AG04450 (cell line): ENCODE measurements around the gene ZNF219. TPM values are rescaled to one million over a fixed set of nuclear protein-coding genes. Genes with fewer than 3 reads are reported as not detected.

Source experiments
- CTCF ChIA-PET: fragments of 300-600, 350-600 bp; formaldehyde crosslinking; extraction: SDS; loops from one replicate; lab custom pipeline; 2022; ENCODE audit warnings: antibody characterized with exemption, inconsistent platforms; lab: Charles Lee
- POLR2A ChIA-PET: fragments of 350-600 bp; formaldehyde crosslinking; extraction: SDS; loops from one replicate; lab custom pipeline; 2021; ENCODE audit warnings: antibody characterized with exemption, inconsistent platforms; lab: Yijun Ruan, JAX
- DNase-seq: peaks from one replicate; pipeline ENCODE4 v3.0.0-alpha.2; 2011; ENCODE audit warnings: low read depth, low spot score
- H3K27ac ChIP-seq: one replicate; pipeline ENCODE4 v1.5.1; 2012; ENCODE audit warnings: low read depth, low read length, control low read depth
- H3K27me3 ChIP-seq: one replicate; pipeline ENCODE4 v1.6.0; 2012; ENCODE audit warnings: low read length; ENCODE audit not compliant: control insufficient read depth, insufficient read depth
- H3K4me3 ChIP-seq: 2 replicates; pipeline ENCODE4 v1.5.1; 2011; ENCODE audit warnings: mild to moderate bottlenecking, low read depth, low read length, control low read depth
- H3K9me3 ChIP-seq: 2 replicates; pipeline ENCODE4 v1.5.1; 2012; ENCODE audit warnings: low read length; ENCODE audit not compliant: control insufficient read depth, insufficient read depth
- polyA plus RNA-seq: library from polyadenylated mRNA; depleted of rRNA; stranded (reverse); fragments of >200 nt; gene quantifications from 2 replicates; pipeline ENCODE4 v1.2.3, GENCODE V29; 2011
- TF ChIP-seq, protein P1 (sequence below): IDR thresholded peaks from 2 replicates; pipeline ENCODE4 v1.5.1; 2011; ENCODE audit warnings: low read depth, low read length, control low read depth, inconsistent platforms

The ZNF219 gene
- polyA plus RNA-seq, 1 experiment, result 3.9 TPM

DNA sequence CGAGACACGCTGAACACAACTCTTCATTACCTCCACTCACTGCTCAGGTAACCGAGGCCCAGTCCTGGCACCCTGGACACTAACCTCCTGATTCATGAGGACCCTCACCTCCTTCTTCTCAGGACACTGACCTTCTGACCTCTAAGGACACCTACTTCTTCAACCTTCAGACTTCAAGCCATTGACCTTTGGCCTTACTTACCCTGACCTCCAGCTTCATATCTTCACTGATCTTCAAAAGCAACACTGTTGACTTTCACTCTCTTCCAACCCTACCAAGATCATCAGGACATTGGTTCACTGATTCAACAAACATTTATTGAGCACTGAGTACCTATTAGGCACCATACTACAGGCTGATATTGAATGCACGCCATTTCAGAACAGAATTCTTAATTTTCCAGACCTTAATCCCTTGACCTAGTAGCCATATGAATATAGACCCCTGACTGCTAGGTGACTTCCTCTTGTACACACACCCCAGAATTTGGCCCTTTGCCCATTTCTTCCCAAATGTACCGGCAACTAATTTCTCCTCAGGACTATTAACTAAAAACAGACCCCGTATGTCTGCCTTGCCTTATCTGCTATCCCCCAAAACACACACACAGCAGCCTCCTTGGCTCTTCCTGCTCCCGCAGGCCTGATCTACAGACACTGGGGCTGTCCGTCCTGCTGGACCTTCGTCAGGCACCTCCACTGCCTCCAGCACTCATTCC is 22.6 kb downstream of the ZNF219 start:
- CTCF ChIA-PET, result interaction anchor here (9.0 kb wide), 1 partner anchor 18 kb away, joined by 128 read pairs; no protein-coding TSS in a partner anchor
- TF ChIP-seq, protein P1, sequence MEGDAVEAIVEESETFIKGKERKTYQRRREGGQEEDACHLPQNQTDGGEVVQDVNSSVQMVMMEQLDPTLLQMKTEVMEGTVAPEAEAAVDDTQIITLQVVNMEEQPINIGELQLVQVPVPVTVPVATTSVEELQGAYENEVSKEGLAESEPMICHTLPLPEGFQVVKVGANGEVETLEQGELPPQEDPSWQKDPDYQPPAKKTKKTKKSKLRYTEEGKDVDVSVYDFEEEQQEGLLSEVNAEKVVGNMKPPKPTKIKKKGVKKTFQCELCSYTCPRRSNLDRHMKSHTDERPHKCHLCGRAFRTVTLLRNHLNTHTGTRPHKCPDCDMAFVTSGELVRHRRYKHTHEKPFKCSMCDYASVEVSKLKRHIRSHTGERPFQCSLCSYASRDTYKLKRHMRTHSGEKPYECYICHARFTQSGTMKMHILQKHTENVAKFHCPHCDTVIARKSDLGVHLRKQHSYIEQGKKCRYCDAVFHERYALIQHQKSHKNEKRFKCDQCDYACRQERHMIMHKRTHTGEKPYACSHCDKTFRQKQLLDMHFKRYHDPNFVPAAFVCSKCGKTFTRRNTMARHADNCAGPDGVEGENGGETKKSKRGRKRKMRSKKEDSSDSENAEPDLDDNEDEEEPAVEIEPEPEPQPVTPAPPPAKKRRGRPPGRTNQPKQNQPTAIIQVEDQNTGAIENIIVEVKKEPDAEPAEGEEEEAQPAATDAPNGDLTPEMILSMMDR, result no peak

DNA sequence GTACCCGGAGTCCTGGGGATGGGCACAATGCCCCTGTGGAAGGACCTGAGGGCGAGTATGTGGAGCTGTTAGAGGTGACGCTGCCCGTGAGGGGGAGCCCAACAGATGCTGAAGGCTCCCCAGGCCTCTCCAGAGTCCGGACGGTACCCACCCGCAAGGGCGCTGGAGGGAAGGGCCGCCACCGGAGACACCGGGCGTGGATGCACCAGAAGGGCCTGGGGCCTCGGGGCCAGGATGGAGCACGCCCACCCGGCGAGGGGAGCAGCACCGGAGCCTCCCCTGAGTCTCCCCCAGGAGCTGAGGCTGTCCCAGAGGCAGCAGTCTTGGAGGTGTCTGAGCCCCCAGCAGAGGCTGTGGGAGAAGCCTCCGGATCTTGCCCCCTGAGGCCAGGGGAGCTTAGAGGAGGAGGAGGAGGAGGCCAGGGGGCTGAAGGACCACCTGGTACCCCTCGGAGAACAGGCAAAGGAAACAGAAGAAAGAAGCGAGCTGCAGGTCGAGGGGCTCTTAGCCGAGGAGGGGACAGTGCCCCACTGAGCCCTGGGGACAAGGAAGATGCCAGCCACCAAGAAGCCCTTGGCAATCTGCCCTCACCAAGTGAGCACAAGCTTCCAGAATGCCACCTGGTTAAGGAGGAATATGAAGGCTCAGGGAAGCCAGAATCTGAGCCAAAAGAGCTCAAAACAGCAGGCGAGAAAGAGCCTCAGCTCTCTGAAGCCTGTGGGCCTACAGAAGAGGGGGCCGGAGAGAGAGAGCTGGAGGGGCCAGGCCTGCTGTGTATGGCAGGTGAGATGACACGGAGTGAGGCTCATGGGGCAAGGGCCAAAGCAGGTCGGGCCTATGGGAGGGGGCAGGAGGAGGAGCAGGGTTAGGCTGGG is 23.8 kb downstream of the ZNF219 start:
- Histone ChIP-seq H3K9me3 (no peaks in the 10 kb centered on the region; the same call in 1 of the 2 replicates), H3K27me3 (no peaks in the 10 kb centered on the region), H3K27ac (no peak overlapping the region), H3K4me3 (no peak overlapping the region)
- ChIA-PET CTCF (interaction anchor here (5.3 to 9.0 kb wide), 3 partner anchors 19 to 61 kb away, joined by 76 to 128 read pairs (median 86); no protein-coding TSS in a partner anchor), POLR2A (no interaction called here)
- TF ChIP-seq, protein P1, result no peak
- DNase-seq, result no peak

More for the DNA sequence above, 22.6 kb downstream of the ZNF219 start:
- no peak overlapping the region for H3K27ac ChIP-seq
- no peaks in the 10 kb centered on the region for H3K27me3 ChIP-seq
- no peaks in the 10 kb centered on the region; the same call in 1 of the 2 replicates for H3K9me3 ChIP-seq
- DNase-seq, result no peak
- POLR2A ChIA-PET, result no interaction called here
- no peak overlapping the region for H3K4me3 ChIP-seq

DNA sequence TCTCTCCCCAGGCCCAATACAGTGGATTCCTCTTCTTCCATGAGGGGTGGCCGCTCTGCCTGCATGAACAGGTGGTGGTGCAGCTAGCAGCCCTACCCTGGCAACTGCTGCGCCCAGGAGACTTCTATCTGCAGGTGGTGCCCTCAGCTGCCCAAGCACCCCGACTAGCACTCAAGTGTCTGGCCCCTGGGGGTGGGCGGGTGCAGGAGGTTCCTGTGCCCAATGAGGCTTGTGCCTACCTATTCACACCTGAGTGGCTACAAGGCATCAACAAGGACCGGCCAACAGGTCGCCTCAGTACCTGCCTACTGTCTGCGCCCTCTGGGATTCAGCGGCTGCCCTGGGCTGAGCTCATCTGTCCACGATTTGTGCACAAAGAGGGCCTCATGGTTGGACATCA is 24.5 kb downstream of the ZNF219 start:
- CTCF ChIA-PET, result interaction anchor here (0.8 to 9.0 kb wide), 5 partner anchors 20 to 103 kb away, joined by 3 to 128 read pairs (median 76); no protein-coding TSS in a partner anchor
- POLR2A ChIA-PET, result no interaction called here

DNA sequence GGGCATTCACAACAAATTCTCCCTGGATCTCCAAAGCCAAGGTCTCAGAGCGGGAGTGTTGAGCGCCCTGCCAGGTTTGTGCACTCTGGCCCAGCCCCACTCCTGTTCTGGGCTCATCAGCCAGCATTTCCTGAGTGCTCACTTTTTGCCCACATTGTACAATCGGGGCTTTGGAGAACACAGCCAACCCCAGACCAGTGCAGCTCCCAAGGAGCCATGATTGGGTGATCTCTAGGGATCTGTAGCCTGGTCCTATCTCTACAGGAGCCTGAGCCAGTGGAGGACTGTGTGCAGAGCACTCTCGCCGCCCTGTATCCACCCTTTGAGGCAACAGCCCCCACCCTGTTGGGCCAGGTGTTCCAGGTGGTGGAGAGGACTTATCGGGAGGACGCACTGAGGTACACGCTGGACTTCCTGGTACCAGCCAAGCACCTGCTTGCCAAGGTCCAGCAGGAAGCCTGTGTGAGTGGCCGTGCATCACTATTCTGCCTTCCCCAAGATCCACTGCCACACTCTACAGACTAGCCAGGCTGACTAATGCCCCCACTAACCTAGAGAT is 25.6 kb downstream of the ZNF219 start:
- H3K27ac ChIP-seq, result peak overlapping the region; percentile 95
- no peak for DNase-seq
- no peak overlapping the region for H3K4me3 ChIP-seq
- CTCF ChIA-PET, result interaction anchor here (1.3 to 9.0 kb wide), 6 partner anchors 9 to 102 kb away, joined by 3 to 128 read pairs (median 52); no protein-coding TSS in a partner anchor
- TF ChIP-seq, protein P1, result no peak
- no peaks in the 10 kb centered on the region for H3K27me3 ChIP-seq
- H3K9me3 ChIP-seq, result no peaks in the 10 kb centered on the region; the same call in 1 of the 2 replicates
- POLR2A ChIA-PET, result interaction anchor here (1.1 to 3.0 kb wide), 3 partner anchors 8 to 31 kb away, joined by 3 to 24 read pairs (median 8); no protein-coding TSS in a partner anchor

More for the DNA sequence above, 24.5 kb downstream of the ZNF219 start:
- Histone ChIP-seq H3K27me3 (no peaks in the 10 kb centered on the region), H3K9me3 (no peaks in the 10 kb centered on the region; the same call in 1 of the 2 replicates), H3K27ac (no peak overlapping the region), H3K4me3 (no peak overlapping the region)
- DNase-seq, result no peak
- TF ChIP-seq, protein P1, result no peak
